GM12872 (cell line): ENCODE data around the gene ATP7B.

Source experiments
- TF ChIP-seq, protein P1 (sequence below): IDR thresholded peaks from 3 replicates; pipeline ENCODE4 v1.5.1; 2011; ENCODE audit warnings: low read depth, mild to moderate bottlenecking, low read length, moderate library complexity; ENCODE audit not compliant: insufficient read depth

Gene ATP7B

DNA sequence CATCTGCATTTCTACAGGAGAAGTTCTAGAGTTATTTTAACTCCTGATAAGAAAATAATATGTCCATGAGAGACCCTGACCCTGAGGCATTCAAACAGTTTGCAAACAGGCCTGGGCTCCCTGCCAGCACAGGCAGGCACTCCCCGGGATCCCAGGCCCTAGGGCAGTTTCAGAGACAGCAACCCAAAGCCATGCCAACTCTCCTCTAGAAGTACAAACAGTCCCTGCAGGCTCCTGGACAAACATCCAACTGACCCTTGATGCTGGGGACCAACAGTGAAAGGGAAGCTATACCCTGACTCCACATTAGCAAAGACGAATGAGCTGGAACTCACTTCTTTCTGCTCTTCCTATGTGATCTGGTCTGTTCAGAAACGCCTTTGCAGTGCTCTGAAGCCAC lies 104.7 kb downstream of the ATP7B start:
- TF ChIP-seq, protein P1, sequence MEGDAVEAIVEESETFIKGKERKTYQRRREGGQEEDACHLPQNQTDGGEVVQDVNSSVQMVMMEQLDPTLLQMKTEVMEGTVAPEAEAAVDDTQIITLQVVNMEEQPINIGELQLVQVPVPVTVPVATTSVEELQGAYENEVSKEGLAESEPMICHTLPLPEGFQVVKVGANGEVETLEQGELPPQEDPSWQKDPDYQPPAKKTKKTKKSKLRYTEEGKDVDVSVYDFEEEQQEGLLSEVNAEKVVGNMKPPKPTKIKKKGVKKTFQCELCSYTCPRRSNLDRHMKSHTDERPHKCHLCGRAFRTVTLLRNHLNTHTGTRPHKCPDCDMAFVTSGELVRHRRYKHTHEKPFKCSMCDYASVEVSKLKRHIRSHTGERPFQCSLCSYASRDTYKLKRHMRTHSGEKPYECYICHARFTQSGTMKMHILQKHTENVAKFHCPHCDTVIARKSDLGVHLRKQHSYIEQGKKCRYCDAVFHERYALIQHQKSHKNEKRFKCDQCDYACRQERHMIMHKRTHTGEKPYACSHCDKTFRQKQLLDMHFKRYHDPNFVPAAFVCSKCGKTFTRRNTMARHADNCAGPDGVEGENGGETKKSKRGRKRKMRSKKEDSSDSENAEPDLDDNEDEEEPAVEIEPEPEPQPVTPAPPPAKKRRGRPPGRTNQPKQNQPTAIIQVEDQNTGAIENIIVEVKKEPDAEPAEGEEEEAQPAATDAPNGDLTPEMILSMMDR: no peak

DNA sequence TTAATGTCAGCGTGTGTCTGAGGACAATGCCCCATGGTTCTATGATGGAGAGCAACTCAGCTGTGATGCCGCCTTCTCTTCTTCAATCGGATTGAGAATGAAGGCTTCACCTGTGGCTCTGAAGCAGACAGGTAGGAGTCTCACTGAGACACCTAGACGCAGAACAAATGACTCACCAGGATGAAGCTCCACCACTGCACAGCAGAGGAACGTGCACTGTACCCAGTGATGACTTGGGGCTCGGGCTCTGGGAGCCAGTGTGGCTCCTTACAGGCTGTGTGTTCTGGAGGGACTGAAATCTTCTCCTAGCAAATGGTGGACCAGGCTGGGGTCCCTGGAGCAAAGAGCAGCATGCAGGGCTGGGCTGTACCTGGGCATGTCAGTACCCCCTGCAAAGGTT lies 105.5 kb downstream of the ATP7B start:
- TF ChIP-seq, protein P1: no peak

DNA sequence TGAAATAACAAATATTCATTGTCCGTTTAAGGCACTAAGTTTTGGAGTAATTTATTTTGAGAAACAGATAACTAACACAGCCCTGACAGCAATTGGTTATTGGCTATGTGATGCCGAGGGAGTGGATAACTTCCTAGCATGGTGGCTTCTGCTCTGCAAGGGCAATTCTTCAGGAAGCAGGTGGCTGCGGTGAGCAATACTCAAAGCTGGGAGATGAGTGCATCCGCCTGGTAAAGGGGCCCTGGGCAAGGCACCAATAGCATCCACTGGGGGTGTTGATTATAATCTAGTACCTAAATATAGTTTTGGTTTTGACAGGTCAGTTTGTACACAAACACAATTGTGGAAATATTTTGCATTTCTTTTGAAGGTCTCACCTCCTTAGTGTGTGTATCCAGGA lies 108.5 kb downstream of the ATP7B start:
- TF ChIP-seq, protein P1: no peak

DNA sequence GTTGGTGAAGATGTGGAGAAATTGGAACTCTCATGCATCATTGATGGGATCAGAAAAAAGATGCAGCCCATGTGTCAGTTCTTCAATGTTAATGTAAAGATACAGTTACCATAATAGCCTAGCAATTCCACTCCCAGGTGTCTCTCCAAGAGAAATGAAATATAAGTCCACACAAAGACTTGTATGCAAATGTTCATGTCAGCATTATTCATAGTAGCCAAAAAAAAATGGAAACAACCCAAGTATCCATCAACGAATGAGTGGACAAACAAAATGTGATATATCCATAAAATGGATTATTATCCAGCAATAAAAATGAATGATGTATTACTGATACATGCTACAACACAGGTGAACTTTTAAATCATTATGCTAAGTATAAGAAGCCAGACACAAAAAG lies 110.8 kb downstream of the ATP7B start:
- TF ChIP-seq, protein P1: no peak

DNA sequence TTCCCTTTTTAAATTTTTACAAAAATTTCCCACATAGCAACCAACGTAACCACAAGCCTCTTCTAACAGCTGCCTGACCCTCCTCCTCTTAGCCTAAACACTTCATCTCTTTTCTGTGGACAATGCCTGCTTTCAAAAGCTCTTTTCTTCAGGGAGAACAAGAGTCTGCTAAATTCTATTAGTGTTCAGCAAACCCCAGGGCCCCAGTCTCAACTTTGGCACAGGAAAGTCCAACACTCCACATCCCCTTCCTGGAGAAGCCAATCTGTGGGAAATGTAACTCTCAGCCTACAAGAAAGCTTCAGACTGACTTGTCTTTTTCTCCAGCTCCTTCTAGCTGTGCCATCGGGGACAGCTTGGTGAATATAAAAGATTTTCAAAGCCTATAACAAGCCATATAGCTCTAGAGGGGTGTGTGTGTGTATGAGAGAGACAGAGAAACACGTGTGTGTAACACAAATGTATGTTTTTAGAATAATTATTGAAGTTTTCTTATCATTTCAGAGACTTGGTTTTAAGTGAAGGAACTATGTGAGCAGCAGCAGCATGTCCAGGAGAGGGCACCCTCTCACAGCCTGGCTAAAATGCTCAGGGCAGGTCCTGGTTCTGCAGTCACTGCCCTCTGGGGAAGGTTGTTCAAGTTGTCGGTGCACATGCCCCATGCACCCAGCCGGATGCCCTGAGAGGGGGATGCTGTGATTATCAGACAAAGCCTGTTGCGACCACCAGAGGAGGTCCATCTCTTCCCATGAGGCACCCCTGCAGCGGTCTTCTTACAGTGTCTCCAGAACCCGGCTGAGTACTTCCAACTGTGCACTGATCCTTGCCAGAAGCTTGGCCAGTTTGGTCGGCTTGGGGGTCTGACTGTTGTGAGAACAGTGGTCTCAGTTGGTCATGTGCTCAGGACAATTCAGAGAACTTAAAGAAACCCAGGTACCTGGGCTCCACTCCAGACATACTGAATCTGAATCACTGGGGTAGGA lies 115.1 kb downstream of the ATP7B start:
- TF ChIP-seq, protein P1: peak; percentile 82

DNA sequence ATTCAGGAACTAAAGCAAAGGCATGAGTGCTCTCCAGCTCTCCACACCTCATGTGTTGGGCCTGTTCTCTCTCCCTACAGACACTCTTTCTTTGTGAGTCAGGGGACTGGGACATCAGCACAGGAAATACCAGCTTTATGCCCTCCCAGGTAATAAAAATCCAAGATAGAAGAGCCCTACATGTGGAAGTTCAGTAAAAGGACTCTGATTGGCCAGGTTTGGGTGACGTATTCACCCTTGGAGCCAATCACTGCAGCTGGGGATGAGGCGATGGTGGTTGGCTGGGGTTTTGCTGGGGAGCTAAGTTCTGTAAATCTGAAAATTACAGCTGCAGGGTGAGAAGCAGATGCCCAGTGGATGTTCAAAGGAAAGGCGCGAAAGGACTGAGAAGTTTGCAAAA lies 117.0 kb downstream of the ATP7B start:
- TF ChIP-seq, protein P1: no peak

DNA sequence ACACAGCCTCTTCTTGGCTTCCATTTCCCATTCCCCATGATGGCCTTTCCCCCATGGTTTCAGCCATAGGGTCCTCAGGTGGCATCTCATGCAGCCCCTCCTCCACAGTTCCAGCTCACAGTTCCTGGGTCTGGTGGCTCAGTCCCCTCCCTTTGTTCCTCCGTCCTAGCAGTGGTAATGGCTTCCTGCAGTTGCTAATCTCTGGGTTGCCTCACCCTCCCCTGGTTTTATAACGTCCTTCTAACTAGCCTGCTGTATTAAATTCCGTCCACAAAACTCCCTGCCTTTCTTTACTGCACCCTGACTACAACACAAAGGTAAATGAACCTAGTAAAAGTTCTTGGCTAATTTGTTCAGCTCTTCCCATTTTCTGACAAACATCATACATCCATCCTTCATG lies 118.6 kb downstream of the ATP7B start:
- TF ChIP-seq, protein P1: no peak
